GM12878 (cell line): ENCODE results near the gene DAD1. TPM values are rescaled to one million over a fixed set of nuclear protein-coding genes. Genes with fewer than 3 reads are reported as not detected.

ENCODE experiments used
- ASH2L ChIP-seq: fragments of 300-600, 200-600 bp; sonication (generic); IDR thresholded peaks from 2 replicates; pipeline ENCODE4 v1.6.1; 2017; ENCODE audit warnings: low read depth, mild to moderate bottlenecking, borderline replicate concordance
- BRCA1 ChIP-seq: IDR thresholded peaks from 2 replicates; pipeline ENCODE4 v1.6.1; 2011; ENCODE audit warnings: low read depth, low read length, improper control_type of control experiment
- CBFB ChIP-seq: IDR thresholded peaks from 2 replicates; pipeline ENCODE4 v1.6.1; 2016; ENCODE audit warnings: antibody characterized with exemption, low read depth
- CBX3 ChIP-seq: fragments of 200-600 bp; sonication (generic); IDR thresholded peaks from 2 replicates; pipeline ENCODE4 v1.6.1; 2016; ENCODE audit warnings: low read depth, borderline replicate concordance
- DPF2 ChIP-seq: fragments of 450-650 bp; IDR thresholded peaks from 2 replicates; pipeline ENCODE4 v1.6.1; 2017; ENCODE audit warnings: mild to moderate bottlenecking
- ETV6 ChIP-seq, 2 experiments: fragments of 450-650 bp in 1 of 2; IDR thresholded peaks in 1 of 2; conservative IDR thresholded peaks in 1 of 2; 2 replicates each; pipeline ENCODE4 v1.6.1; 2014; ENCODE audit warnings: antibody characterized with exemption in 1 of 2, borderline replicate concordance in 1 of 2, low read depth in 1 of 2, mild to moderate bottlenecking in 1 of 2, moderate library complexity in 1 of 2
- FOXK2 ChIP-seq: fragments of 450-650 bp; IDR thresholded peaks from 2 replicates; pipeline ENCODE4 v1.6.1; 2017; ENCODE audit warnings: mild to moderate bottlenecking, moderate library complexity
- MXI1 ChIP-seq: fragments of 150-350 bp; IDR thresholded peaks from 2 replicates; pipeline ENCODE4 v1.6.1; 2011; ENCODE audit warnings: low read depth, mild to moderate bottlenecking, inconsistent platforms, low read length, improper control_type of control experiment
- MYB ChIP-seq: fragments of 150-350 bp; IDR thresholded peaks from 2 replicates; pipeline ENCODE4 v1.6.1; 2014; ENCODE audit warnings: mild to moderate bottlenecking, low read depth, low read length, borderline replicate concordance
- NR2C1 ChIP-seq: fragments of 450-650 bp; IDR thresholded peaks from 2 replicates; pipeline ENCODE4 v1.6.1; 2017; ENCODE audit warnings: antibody characterized with exemption, mild to moderate bottlenecking, moderate library complexity
- PAX8 ChIP-seq: fragments of 450-650 bp; IDR thresholded peaks from 2 replicates; pipeline ENCODE4 v1.6.1; 2017; ENCODE audit warnings: mild to moderate bottlenecking, moderate library complexity
- POLR2AphosphoS2 ChIP-seq: IDR thresholded peaks from 2 replicates; pipeline ENCODE4 v1.6.1; 2011; ENCODE audit warnings: low read depth, mild to moderate bottlenecking, low read length, improper control_type of control experiment, moderate library complexity
- POLR2AphosphoS5 ChIP-seq: IDR thresholded peaks from 2 replicates; pipeline ENCODE4 v1.6.1; 2011; ENCODE audit warnings: mild to moderate bottlenecking, low read length, inconsistent platforms
- SRF ChIP-seq, 2 experiments: IDR thresholded peaks; 2 replicates each; pipeline ENCODE4 v1.6.1; 2011; ENCODE audit warnings: low read depth in 2 of 2, low read length in 2 of 2, mild to moderate bottlenecking in 1 of 2, moderate library complexity in 1 of 2
- YBX1 ChIP-seq: fragments of 450-650 bp; IDR thresholded peaks from 2 replicates; pipeline ENCODE4 v1.6.1; 2016; ENCODE audit warnings: antibody characterized with exemption
- ZZZ3 ChIP-seq: IDR thresholded peaks from 2 replicates; pipeline ENCODE4 v1.6.1; 2011; ENCODE audit warnings: low read depth; ENCODE audit not compliant: control insufficient read depth, insufficient read length
- polyA plus RNA-seq, 11 experiments: library from polyadenylated mRNA; depleted of rRNA in 4 of 11; unstranded in 6 of 11; stranded (reverse) in 5 of 11; fragments of >200 nt; fragmentation: Nextera tagmentation in 4 of 11; fragmentation: Illumina TruSeq in 1 of 11; extraction: Ambion mirVana in 4 of 11; extraction: Trizol in 1 of 11; gene quantifications; 1 replicate in 1 of 11; 2 replicates in 10 of 11; pipeline versions ENCODE4 v1.2.1 to v1.2.3, GENCODE V29; 2011 to 2016; ENCODE audit warnings: inconsistent platforms in 2 of 11, missing spikeins in 2 of 11, low read depth in 1 of 11
- total RNA-seq, 4 experiments: library from RNA; depleted of rRNA in 3 of 4; stranded (reverse); fragments of >200 nt in 3 of 4; fragmentation: Illumina TruSeq in 1 of 4; extraction: Trizol in 1 of 4; gene quantifications; 2 replicates each; pipeline versions ENCODE4 v1.2.1 to v1.2.3, GENCODE V29; 2013 to 2021
- TF ChIP-seq, protein P1 (sequence below): fragments of 450-650 bp; formaldehyde crosslinking; IDR thresholded peaks from 2 replicates; pipeline ENCODE4 v1.5.0; 2022; ENCODE audit warnings: mild to moderate bottlenecking, missing genetic modification characterization
- TF ChIP-seq, protein P2 (sequence below): IDR thresholded peaks from 2 replicates; pipeline ENCODE4 v1.6.1; 2011; ENCODE audit warnings: mild to moderate bottlenecking, low read depth, low read length, moderate library complexity; ENCODE audit not compliant: insufficient replicate concordance
- TF ChIP-seq, protein P3 (sequence below): fragments of 450-650 bp; IDR thresholded peaks from 2 replicates; pipeline ENCODE4 v1.6.1; 2017; ENCODE audit warnings: antibody characterized with exemption, mild to moderate bottlenecking, moderate library complexity
- TF ChIP-seq, protein P4 (sequence below): fragments of 450-650 bp; IDR thresholded peaks from 2 replicates; pipeline ENCODE4 v1.6.1; 2017; ENCODE audit warnings: mild to moderate bottlenecking, low read depth, inconsistent platforms; ENCODE audit not compliant: poor library complexity, severe bottlenecking

DAD1 gene
- total and polyA plus RNA-seq, 10 of the 15 experiments (the other 5 are each of a cell fraction or from before 2014, with no cell fraction given), result 161 to 920 (median 319) TPM

DNA sequence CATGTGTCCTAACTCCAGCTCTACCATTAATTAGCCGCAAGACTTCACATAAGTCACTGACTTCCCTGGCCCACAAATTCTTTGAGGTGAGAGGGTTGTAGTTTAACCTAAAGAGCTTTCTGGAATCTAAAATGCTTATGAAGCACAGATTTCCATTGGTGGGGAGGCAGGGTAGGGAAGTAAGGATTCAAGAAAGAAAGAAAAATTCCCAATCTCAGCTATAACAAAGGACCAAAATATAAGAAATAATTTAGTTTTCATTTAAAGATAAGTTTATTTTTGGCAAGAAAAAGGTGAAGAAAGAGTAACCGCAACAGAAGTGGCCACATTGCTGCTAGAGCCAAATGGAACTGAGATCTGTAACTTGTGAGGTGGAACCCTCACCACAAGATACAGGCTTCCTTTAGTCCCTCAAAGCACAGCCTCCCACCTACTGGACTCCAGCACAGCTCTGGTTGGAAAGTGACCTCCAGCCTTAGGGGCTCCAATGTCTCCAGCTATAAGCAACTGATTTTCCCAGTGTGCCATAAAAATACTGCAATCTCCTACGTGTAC, 23.6 kb downstream of the DAD1 start (continued):
- TF ChIP-seq ETV6 (conservative IDR thresholded peaks at IDR 0.05 in 1 of 2, IDR thresholded peaks at IDR 0.05 in 1 of 2; ENCODE audit: borderline replicate concordance in 1 of 2, low read depth in 1 of 2) (no peak), PAX8 (no peak), CBX3 (no peak), ASH2L (no peak), POLR2AphosphoS5 (peak; percentile 77), POLR2AphosphoS2 (no peak), DPF2 (peak; percentile 87; the same call in 1 of the 2 replicates), ZZZ3 (no peak), FOXK2 (no peak), BRCA1 (no peak), SRF (IDR thresholded peaks at IDR 0.05; ENCODE audit: low read depth in 2 of 2, low read length in 2 of 2) (no peak), YBX1 (no peak), CBFB (peak; percentile 94), MYB (no peak), MXI1 (no peak; the same call in 1 of the 2 replicates), NR2C1 (no peak)
- TF ChIP-seq, protein P1, sequence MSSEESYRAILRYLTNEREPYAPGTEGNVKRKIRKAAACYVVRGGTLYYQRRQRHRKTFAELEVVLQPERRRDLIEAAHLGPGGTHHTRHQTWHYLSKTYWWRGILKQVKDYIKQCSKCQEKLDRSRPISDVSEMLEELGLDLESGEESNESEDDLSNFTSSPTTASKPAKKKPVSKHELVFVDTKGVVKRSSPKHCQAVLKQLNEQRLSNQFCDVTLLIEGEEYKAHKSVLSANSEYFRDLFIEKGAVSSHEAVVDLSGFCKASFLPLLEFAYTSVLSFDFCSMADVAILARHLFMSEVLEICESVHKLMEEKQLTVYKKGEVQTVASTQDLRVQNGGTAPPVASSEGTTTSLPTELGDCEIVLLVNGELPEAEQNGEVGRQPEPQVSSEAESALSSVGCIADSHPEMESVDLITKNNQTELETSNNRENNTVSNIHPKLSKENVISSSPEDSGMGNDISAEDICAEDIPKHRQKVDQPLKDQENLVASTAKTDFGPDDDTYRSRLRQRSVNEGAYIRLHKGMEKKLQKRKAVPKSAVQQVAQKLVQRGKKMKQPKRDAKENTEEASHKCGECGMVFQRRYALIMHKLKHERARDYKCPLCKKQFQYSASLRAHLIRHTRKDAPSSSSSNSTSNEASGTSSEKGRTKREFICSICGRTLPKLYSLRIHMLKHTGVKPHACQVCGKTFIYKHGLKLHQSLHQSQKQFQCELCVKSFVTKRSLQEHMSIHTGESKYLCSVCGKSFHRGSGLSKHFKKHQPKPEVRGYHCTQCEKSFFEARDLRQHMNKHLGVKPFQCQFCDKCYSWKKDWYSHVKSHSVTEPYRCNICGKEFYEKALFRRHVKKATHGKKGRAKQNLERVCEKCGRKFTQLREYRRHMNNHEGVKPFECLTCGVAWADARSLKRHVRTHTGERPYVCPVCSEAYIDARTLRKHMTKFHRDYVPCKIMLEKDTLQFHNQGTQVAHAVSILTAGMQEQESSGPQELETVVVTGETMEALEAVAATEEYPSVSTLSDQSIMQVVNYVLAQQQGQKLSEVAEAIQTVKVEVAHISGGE (CRISPR knock-in tag), result no peak
- TF ChIP-seq, protein P2, sequence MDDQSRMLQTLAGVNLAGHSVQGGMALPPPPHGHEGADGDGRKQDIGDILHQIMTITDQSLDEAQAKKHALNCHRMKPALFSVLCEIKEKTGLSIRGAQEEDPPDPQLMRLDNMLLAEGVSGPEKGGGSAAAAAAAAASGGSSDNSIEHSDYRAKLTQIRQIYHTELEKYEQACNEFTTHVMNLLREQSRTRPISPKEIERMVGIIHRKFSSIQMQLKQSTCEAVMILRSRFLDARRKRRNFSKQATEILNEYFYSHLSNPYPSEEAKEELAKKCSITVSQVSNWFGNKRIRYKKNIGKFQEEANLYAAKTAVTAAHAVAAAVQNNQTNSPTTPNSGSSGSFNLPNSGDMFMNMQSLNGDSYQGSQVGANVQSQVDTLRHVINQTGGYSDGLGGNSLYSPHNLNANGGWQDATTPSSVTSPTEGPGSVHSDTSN, result no peak
- TF ChIP-seq, protein P3, sequence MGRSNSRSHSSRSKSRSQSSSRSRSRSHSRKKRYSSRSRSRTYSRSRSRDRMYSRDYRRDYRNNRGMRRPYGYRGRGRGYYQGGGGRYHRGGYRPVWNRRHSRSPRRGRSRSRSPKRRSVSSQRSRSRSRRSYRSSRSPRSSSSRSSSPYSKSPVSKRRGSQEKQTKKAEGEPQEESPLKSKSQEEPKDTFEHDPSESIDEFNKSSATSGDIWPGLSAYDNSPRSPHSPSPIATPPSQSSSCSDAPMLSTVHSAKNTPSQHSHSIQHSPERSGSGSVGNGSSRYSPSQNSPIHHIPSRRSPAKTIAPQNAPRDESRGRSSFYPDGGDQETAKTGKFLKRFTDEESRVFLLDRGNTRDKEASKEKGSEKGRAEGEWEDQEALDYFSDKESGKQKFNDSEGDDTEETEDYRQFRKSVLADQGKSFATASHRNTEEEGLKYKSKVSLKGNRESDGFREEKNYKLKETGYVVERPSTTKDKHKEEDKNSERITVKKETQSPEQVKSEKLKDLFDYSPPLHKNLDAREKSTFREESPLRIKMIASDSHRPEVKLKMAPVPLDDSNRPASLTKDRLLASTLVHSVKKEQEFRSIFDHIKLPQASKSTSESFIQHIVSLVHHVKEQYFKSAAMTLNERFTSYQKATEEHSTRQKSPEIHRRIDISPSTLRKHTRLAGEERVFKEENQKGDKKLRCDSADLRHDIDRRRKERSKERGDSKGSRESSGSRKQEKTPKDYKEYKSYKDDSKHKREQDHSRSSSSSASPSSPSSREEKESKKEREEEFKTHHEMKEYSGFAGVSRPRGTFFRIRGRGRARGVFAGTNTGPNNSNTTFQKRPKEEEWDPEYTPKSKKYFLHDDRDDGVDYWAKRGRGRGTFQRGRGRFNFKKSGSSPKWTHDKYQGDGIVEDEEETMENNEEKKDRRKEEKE, result no peak
- TF ChIP-seq, protein P4, sequence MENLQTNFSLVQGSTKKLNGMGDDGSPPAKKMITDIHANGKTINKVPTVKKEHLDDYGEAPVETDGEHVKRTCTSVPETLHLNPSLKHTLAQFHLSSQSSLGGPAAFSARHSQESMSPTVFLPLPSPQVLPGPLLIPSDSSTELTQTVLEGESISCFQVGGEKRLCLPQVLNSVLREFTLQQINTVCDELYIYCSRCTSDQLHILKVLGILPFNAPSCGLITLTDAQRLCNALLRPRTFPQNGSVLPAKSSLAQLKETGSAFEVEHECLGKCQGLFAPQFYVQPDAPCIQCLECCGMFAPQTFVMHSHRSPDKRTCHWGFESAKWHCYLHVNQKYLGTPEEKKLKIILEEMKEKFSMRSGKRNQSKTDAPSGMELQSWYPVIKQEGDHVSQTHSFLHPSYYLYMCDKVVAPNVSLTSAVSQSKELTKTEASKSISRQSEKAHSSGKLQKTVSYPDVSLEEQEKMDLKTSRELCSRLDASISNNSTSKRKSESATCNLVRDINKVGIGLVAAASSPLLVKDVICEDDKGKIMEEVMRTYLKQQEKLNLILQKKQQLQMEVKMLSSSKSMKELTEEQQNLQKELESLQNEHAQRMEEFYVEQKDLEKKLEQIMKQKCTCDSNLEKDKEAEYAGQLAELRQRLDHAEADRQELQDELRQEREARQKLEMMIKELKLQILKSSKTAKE, result peak; percentile 84
